ENCODE measurements around the gene GPC5.

GPC5 gene

DNA sequence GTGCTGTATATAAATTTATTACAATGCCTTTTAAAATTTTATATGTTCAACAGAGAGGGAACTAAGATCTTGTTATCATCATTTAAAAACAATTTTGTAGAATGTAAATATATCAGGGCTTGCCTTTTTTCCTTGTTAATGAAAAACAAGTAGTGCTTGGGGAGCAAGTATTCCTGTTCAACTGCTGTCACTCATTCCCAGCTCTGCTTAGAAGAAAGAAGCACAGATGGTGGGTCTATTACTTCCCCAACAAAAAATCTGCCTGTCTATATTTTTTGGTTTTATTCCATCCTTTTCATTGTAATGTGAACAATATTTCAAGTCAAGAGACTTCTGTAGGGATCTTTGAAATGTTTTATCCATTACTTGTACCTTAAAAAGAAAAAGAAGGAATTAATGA, 503.9 kb downstream of the GPC5 start:
- TF ChIP-seq, protein P1, sequence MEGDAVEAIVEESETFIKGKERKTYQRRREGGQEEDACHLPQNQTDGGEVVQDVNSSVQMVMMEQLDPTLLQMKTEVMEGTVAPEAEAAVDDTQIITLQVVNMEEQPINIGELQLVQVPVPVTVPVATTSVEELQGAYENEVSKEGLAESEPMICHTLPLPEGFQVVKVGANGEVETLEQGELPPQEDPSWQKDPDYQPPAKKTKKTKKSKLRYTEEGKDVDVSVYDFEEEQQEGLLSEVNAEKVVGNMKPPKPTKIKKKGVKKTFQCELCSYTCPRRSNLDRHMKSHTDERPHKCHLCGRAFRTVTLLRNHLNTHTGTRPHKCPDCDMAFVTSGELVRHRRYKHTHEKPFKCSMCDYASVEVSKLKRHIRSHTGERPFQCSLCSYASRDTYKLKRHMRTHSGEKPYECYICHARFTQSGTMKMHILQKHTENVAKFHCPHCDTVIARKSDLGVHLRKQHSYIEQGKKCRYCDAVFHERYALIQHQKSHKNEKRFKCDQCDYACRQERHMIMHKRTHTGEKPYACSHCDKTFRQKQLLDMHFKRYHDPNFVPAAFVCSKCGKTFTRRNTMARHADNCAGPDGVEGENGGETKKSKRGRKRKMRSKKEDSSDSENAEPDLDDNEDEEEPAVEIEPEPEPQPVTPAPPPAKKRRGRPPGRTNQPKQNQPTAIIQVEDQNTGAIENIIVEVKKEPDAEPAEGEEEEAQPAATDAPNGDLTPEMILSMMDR (IDR thresholded peaks at IDR 0.05; ENCODE audit: low read depth, low read length), result no peak
- no peak for DNase-seq (ENCODE audit: extremely low read depth, low read depth)

DNA sequence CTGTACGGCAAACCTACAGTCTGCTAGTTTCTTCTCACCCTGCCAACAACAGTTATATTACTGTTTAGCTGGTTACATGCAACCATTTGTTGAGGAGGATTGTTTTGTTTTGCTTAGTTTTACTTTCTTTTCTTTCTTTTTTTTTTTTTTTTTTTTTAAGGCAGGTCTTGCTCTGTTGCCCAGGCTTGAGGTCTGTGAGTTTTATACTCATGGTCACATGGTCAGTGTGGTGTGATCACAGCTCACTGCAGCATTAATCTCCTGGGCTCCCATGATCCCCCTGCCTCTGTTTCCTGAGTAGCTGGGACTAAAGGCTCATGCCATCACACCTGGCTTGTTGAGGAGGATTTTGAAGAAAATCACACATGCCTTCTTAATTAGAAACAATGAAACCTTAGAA, 505.6 kb downstream of the GPC5 start:
- DNase-seq (ENCODE audit: extremely low read depth, low read depth), result no peak
- TF ChIP-seq, protein P1 (IDR thresholded peaks at IDR 0.05; ENCODE audit: low read depth, low read length), result no peak

DNA sequence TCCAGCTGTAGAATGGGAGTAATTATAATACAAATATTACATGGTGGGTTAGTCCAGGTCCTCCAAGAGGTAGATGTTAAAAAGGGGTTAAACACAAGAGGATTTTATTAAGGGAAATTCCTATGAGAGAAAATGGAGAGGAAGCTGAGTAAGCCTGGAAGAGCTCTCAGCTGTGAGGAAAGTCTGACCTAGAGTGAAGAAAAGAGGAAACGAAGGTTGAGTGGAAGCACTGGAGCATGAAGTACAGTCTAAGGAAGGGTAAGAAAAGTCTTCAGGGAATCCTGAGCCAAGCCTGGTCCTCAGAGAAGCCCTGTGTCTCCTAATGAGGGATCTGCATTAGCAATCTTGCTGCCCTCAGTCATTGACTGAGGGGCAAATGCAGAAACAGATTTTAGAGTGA, 506.2 kb downstream of the GPC5 start:
- no peak for DNase-seq (ENCODE audit: extremely low read depth, low read depth)
- TF ChIP-seq, protein P1 (IDR thresholded peaks at IDR 0.05; ENCODE audit: low read depth, low read length), result no peak

DNA sequence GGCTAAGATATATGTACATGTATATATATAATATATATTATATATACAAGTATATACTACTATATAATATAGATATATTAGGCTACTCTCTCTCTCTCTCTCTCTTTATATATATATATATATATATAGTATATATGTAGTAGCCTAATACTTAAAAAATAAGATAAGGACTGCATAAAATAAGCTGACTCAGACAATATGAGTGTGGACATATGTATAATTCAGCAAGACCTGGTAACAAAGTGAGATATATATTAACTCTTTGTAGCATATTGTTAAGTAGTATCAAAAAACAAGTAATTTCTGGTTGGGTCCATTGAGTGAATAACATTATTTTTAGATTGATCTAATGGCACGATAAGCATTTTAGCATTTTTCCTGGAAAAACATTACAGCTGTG, 509.0 kb downstream of the GPC5 start:
- DNase-seq (ENCODE audit: extremely low read depth, low read depth), result no peak
- TF ChIP-seq, protein P1 (IDR thresholded peaks at IDR 0.05; ENCODE audit: low read depth, low read length), result no peak

DNA sequence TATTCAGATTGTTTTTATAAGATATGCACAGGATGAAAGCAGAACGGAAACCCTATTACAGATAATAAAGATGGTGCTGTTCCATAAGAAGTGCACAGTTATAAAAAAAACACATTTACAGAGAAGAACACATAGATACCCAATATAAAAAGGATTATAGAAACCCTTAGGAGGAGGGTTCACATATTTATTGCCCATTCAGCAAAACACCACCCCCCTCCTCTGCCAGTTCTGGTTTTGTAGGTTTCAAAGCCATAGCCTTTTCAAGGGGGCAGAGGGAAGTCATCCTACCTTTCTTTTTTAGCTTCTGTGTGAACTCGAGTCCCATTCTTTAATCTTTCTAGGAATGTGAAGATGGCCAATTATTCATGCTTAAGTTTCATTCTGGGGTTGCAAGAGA, 511.2 kb downstream of the GPC5 start:
- DNase-seq (ENCODE audit: extremely low read depth, low read depth), result no peak
- TF ChIP-seq, protein P1 (IDR thresholded peaks at IDR 0.05; ENCODE audit: low read depth, low read length), result no peak

DNA sequence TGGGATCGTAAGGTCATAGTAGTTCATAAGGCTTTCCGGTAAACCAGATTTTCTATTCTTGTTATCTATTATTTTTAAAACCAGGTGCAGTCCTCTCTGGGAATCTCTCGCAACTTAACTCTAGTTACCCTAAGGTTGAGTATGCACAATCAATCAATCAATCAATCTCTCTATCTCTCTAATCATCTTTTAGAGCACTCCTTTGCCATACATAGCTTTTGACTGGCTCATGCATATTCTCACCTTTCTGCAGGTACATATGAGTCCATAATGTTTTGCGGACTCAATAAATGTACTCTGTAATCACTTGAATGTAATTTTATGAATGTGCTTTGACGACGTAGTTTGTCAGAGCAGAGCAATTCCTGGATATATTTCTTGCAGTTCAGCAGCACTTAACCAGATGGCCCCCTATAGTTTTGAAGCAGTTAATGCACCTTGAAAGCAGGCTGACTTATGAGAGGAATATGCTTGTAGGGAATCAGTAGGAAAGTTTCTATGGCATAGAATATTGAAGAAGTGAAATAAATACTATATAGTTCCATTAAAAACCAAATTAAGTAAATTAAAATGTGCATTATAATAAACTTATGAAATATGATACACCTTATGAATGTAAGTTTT, 524.7 kb downstream of the GPC5 start:
- no peak for DNase-seq (ENCODE audit: extremely low read depth, low read depth)
- TF ChIP-seq, protein P1 (IDR thresholded peaks at IDR 0.05; ENCODE audit: low read depth, low read length), result no peak

DNA sequence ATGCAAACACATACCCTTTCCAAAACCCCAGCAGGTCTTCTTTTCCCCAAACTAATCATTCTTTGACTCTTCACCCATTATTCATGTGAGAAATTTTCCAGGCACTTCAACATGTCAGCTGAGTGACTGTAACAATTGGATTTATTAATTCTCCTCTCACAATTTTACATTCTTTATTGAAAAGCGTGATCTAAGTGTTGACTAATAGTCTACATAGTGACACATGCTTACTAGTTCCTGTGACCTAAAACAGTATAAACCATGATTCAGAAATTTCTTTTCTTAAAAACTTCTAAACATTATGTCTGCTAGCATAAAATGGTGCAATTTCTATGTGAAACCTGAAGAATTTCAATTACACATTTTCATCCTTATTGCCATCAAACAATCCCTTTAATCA, 532.3 kb downstream of the GPC5 start:
- TF ChIP-seq, protein P1 (IDR thresholded peaks at IDR 0.05; ENCODE audit: low read depth, low read length), result no peak
- DNase-seq (ENCODE audit: extremely low read depth, low read depth), result no peak

Data from AG09319 (cell line).